Colonic mucosa (tissue), 4 donors: ENCODE data around the gene INS. TPM values are rescaled to one million over a fixed set of nuclear protein-coding genes. Genes with fewer than 3 reads are reported as not detected.

Source experiments
- DNase-seq: peaks from one replicate; pipeline ENCODE4 v3.0.0-alpha.2; 2020
- H3K27ac ChIP-seq: fragments of 200-600 bp; one replicate; pipeline ENCODE4 v1.8.0; 2021
- H3K27me3 ChIP-seq: fragments of 200-600 bp; one replicate; pipeline ENCODE4 v1.8.0; 2021
- H3K36me3 ChIP-seq: fragments of 200-600 bp; one replicate; pipeline ENCODE4 v1.8.0; 2021
- H3K4me1 ChIP-seq: fragments of 200-600 bp; one replicate; pipeline ENCODE4 v1.8.0; 2021; ENCODE audit warnings: mild to moderate bottlenecking
- H3K4me3 ChIP-seq: fragments of 200-600 bp; one replicate; pipeline ENCODE4 v1.8.0; 2021
- H3K9ac ChIP-seq, 2 donors: one replicate each; pipeline ENCODE4 v1.7.0; 2013; ENCODE audit warnings: control low read depth in 2 of 2, low read depth in 2 of 2, low read length in 2 of 2
- H3K9me3 ChIP-seq: fragments of 200-600 bp; one replicate; pipeline ENCODE4 v1.8.0; 2021
- intact Hi-C: fragments of 100-400 bp; cut with DNase I; formaldehyde crosslinking; loops from one replicate; pipeline ENCODE4 v1.14.1; 2022
- total RNA-seq, 2 donors: library from RNA; stranded (reverse); fragmentation: NEBNext Ultra II Directional in 1 of 2; extraction: Animal tissue kit (Norgen Biotek cat#: 25700) in 1 of 2; gene quantifications; one replicate each; pipeline ENCODE4 v1.2.1, GENCODE V29; 2021
- TF ChIP-seq, protein P1 (sequence below): fragments of 200-600 bp; IDR thresholded peaks from one replicate; pipeline ENCODE4 v1.8.0; 2022; ENCODE audit warnings: antibody characterized with exemption, mild to moderate bottlenecking
- donor health status: healthy.
- donor health status: DM: no; HTN: no; CAD: no.
- donor health status: DM: no; HTN: no; CAD: no.

The INS gene
- total RNA-seq, 2 donors from 2014 or later: 0.84 TPM; not detected in 1

DNA sequence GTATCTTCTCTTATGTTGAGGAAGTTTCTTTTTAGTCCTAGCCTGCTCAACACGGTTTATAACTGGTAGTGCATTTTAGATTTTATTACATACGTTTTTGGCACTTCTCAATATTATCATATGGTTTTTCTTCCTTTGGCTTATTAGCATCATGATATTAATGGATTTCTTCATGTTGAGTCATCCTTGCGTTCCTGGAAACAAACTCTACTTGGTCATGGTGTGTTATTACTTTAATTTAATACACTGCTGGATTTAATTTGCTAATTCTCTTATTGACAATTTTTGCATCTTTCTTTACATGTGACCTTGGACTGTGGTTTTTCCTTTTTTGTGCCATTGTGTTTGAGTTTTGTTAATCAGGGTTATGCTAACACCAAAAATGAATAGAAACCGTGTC is 42.3 kb downstream of the INS start:
- no peak overlapping the region for H3K4me3 ChIP-seq
- no peak overlapping the region for H3K9ac ChIP-seq
- no peaks in the 10 kb centered on the region for H3K27me3 ChIP-seq
- H3K9me3 ChIP-seq: no peaks in the 10 kb centered on the region
- no peak overlapping the region for H3K27ac ChIP-seq
- H3K4me1 ChIP-seq: no peaks in the 10 kb centered on the region
- H3K36me3 ChIP-seq: no peaks in the 10 kb centered on the region
- TF ChIP-seq, protein P1, sequence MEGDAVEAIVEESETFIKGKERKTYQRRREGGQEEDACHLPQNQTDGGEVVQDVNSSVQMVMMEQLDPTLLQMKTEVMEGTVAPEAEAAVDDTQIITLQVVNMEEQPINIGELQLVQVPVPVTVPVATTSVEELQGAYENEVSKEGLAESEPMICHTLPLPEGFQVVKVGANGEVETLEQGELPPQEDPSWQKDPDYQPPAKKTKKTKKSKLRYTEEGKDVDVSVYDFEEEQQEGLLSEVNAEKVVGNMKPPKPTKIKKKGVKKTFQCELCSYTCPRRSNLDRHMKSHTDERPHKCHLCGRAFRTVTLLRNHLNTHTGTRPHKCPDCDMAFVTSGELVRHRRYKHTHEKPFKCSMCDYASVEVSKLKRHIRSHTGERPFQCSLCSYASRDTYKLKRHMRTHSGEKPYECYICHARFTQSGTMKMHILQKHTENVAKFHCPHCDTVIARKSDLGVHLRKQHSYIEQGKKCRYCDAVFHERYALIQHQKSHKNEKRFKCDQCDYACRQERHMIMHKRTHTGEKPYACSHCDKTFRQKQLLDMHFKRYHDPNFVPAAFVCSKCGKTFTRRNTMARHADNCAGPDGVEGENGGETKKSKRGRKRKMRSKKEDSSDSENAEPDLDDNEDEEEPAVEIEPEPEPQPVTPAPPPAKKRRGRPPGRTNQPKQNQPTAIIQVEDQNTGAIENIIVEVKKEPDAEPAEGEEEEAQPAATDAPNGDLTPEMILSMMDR: no peak
- no peak for DNase-seq
- intact Hi-C loops: no loop called here

DNA sequence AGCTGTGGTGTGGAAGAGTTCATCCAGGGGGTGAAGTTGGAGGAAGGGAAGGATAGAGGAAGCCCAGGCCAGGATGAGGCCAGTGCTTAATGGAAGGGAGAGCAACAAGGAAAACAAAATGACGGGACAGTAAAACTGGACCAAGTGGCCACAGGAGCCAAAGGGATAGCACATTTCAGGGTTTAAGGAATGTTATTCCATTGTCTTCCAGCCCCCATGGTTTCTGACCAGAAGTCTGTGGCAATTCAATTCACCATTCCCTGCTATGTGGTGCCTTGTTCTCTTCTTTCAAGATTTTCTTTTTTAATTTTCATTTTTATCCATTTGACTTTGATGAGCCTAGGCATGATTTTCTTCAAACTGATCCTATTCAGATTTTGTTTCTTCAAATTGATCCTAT is 44.3 kb downstream of the INS start:
- TF ChIP-seq, protein P1: no peak
- DNase-seq: no peak
- Histone ChIP-seq H3K9me3 (no peaks in the 10 kb centered on the region), H3K4me3 (no peak overlapping the region), H3K36me3 (no peaks in the 10 kb centered on the region), H3K9ac (no peak overlapping the region), H3K27me3 (no peaks in the 10 kb centered on the region), H3K4me1 (no peaks in the 10 kb centered on the region), H3K27ac (no peak overlapping the region)
- intact Hi-C loops: no loop called here

- intact Hi-C loops: no loop called here
- TF ChIP-seq, protein P1: no peak
Measured at GRCh38 chr11:2115308-2115707, 45.7 kb downstream of the INS start.

GRCh38 chr11:2114430-2115241 is 46.4 kb downstream of the INS start:
- H3K9me3 ChIP-seq: no peaks in the 10 kb centered on the region
- H3K9ac ChIP-seq: no peak overlapping the region
- no peak overlapping the region for H3K27ac ChIP-seq
- intact Hi-C loops: no loop called here
- H3K4me1 ChIP-seq: no peaks in the 10 kb centered on the region
- TF ChIP-seq, protein P1: no peak
- no peaks in the 10 kb centered on the region for H3K27me3 ChIP-seq
- no peak overlapping the region for H3K4me3 ChIP-seq
- no peaks in the 10 kb centered on the region for H3K36me3 ChIP-seq
- no peak for DNase-seq

More at GRCh38 chr11:2115308-2115707, 45.7 kb downstream of the INS start:
- H3K4me3 ChIP-seq: no peak overlapping the region
- H3K9me3 ChIP-seq: no peaks in the 10 kb centered on the region
- H3K4me1 ChIP-seq: no peaks in the 10 kb centered on the region
- H3K36me3 ChIP-seq: no peaks in the 10 kb centered on the region
- H3K27ac ChIP-seq: no peak overlapping the region
- no peaks in the 10 kb centered on the region for H3K27me3 ChIP-seq
- no peak for DNase-seq
- H3K9ac ChIP-seq: no peak overlapping the region

- no peaks in the 10 kb centered on the region for H3K4me1 ChIP-seq
- DNase-seq: no peak
- no peak overlapping the region for H3K9ac ChIP-seq
- no peak overlapping the region for H3K4me3 ChIP-seq
- no peaks in the 10 kb centered on the region for H3K36me3 ChIP-seq
- H3K9me3 ChIP-seq: no peaks in the 10 kb centered on the region
- TF ChIP-seq, protein P1: no peak
- H3K27ac ChIP-seq: no peak overlapping the region
- no peaks in the 10 kb centered on the region for H3K27me3 ChIP-seq
- intact Hi-C loops: no loop called here
Measured at GRCh38 chr11:2113776-2114175, 47.2 kb downstream of the INS start.
